Measurements from ENCODE around the gene CLDN22.

CLDN22 gene

DNA sequence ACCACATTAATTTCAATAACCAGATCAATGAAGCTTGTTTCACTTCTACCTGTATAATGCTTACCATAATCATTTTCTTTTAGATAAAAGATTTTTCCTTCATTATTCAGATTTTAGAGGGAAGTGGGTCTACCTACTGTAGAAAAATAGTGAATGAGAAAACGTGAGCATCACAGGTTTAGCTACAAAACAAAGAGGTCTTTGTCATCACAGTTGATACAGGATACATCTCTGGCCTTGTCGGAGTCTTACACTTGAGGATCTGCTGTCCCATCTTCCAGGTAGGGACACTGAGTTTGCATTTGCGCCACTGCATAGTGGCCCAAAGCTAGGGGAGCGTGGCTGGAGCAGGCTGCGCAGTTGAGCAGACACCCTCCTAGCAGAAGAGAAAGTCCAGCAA, 1.4 kb upstream of the CLDN22 start:
- Histone ChIP-seq H2AFZ (ENCODE audit: low read length) (no peak overlapping the region), H3K4me3 (ENCODE audit: low read length) (no peak overlapping the region), H3K9ac (ENCODE audit: low read length) (no peak overlapping the region), H3K36me3 (replicated peaks; ENCODE audit: insufficient read depth, low read length) (no peaks in the 10 kb centered on the region), H4K20me1 (ENCODE audit: insufficient read depth, low read length) (no peaks in the 10 kb centered on the region), H3K27ac (ENCODE audit: low read length) (no peak overlapping the region), H3K4me1 (ENCODE audit: low read length) (no peaks in the 10 kb centered on the region), H3K4me2 (ENCODE audit: low read depth, low read length) (no peak overlapping the region), H3F3A (ENCODE audit: insufficient read depth, low read length) (no peaks in the 10 kb centered on the region), H3K79me2 (ENCODE audit: low read length) (no peaks in the 10 kb centered on the region), H3K27me3 (replicated peaks; ENCODE audit: insufficient read depth, low read length) (no peaks in the 10 kb centered on the region), H3K9me3 (replicated peaks; ENCODE audit: insufficient read depth, low read length) (no peaks in the 10 kb centered on the region), H3K9me2 (replicated peaks; ENCODE audit: insufficient read depth, low read length) (no peaks in the 10 kb centered on the region)
- TF ChIP-seq EZH2phosphoT487 (IDR thresholded peaks at IDR 0.05; ENCODE audit: low read length) (no peak), EZH2 (optimal IDR thresholded peaks at IDR 0.05; ENCODE audit: low read depth, low read length) (no peak), CTCF (IDR thresholded peaks at IDR 0.05; ENCODE audit: low read length) (no peak)
- DNase-seq: no peak

- H3K9me2 ChIP-seq (replicated peaks; ENCODE audit: insufficient read depth, low read length): no peaks in the 10 kb centered on the region
- no peaks in the 10 kb centered on the region for H3K9me3 ChIP-seq (replicated peaks; ENCODE audit: insufficient read depth, low read length)
- TF ChIP-seq EZH2phosphoT487 (IDR thresholded peaks at IDR 0.05; ENCODE audit: low read length): no peak
- no peak for TF ChIP-seq EZH2 (optimal IDR thresholded peaks at IDR 0.05; ENCODE audit: low read depth, low read length)
- TF ChIP-seq CTCF (IDR thresholded peaks at IDR 0.05; ENCODE audit: low read length): no peak
- H3K27ac ChIP-seq (ENCODE audit: low read length): no peak overlapping the region
- H3K4me2 ChIP-seq (ENCODE audit: low read depth, low read length): no peak overlapping the region
- H2AFZ ChIP-seq (ENCODE audit: low read length): no peak overlapping the region
- H3K4me1 ChIP-seq (ENCODE audit: low read length): no peaks in the 10 kb centered on the region
- H3K9ac ChIP-seq (ENCODE audit: low read length): no peak overlapping the region
- DNase-seq: no peak
- no peak overlapping the region for H3K4me3 ChIP-seq (ENCODE audit: low read length)
- no peaks in the 10 kb centered on the region for H3K36me3 ChIP-seq (replicated peaks; ENCODE audit: insufficient read depth, low read length)
- no peaks in the 10 kb centered on the region for H3K79me2 ChIP-seq (ENCODE audit: low read length)
- no peaks in the 10 kb centered on the region for H3K27me3 ChIP-seq (replicated peaks; ENCODE audit: insufficient read depth, low read length)
- no peaks in the 10 kb centered on the region for H4K20me1 ChIP-seq (ENCODE audit: insufficient read depth, low read length)
- no peaks in the 10 kb centered on the region for H3F3A ChIP-seq (ENCODE audit: insufficient read depth, low read length)
Measured at GRCh38 chr4:183321079-183321478, 1.0 kb upstream of the CLDN22 start.

DNA sequence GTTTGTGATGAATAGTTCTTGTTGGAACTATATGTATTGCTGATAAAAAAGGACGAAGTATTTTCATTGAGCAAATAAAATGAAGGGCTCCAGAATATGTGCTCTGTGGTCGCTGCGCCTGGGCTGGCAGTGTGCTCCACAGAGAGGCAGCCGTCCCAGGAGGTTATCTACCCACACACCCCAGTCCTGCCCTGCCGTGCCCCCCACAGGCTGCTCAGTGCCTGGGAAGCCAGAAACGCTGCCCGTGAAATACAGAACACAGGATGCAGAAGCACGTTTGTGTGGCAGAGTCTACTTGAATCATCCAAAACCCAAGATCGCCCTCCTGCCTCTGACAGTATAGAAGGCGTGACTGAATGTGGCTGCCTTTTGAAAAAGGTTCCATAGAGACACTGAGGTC, 1.4 kb downstream of the CLDN22 start:
- no peaks in the 10 kb centered on the region for H4K20me1 ChIP-seq (ENCODE audit: insufficient read depth, low read length)

More for the DNA sequence above, 1.4 kb downstream of the CLDN22 start:
- Histone ChIP-seq H3K4me1 (ENCODE audit: low read length) (no peaks in the 10 kb centered on the region), H3K9me3 (replicated peaks; ENCODE audit: insufficient read depth, low read length) (no peaks in the 10 kb centered on the region), H3K36me3 (replicated peaks; ENCODE audit: insufficient read depth, low read length) (no peaks in the 10 kb centered on the region), H3K79me2 (ENCODE audit: low read length) (no peaks in the 10 kb centered on the region), H3F3A (ENCODE audit: insufficient read depth, low read length) (no peaks in the 10 kb centered on the region), H2AFZ (ENCODE audit: low read length) (no peak overlapping the region), H3K27me3 (replicated peaks; ENCODE audit: insufficient read depth, low read length) (no peaks in the 10 kb centered on the region), H3K4me3 (ENCODE audit: low read length) (no peak overlapping the region), H3K4me2 (ENCODE audit: low read depth, low read length) (no peak overlapping the region), H3K9ac (ENCODE audit: low read length) (no peak overlapping the region), H3K9me2 (replicated peaks; ENCODE audit: insufficient read depth, low read length) (no peaks in the 10 kb centered on the region), H3K27ac (ENCODE audit: low read length) (no peak overlapping the region)
- no peak for DNase-seq
- TF ChIP-seq CTCF (IDR thresholded peaks at IDR 0.05; ENCODE audit: low read length): no peak
- TF ChIP-seq EZH2phosphoT487 (IDR thresholded peaks at IDR 0.05; ENCODE audit: low read length): no peak
- no peak for TF ChIP-seq EZH2 (optimal IDR thresholded peaks at IDR 0.05; ENCODE audit: low read depth, low read length)
